H1 (cell line): ENCODE results near the gene KRT6C. TPM values are rescaled to one million over a fixed set of nuclear protein-coding genes. Genes with fewer than 3 reads are reported as not detected.

Source experiments
- CBX5 ChIP-seq: fragments of 300-800, 300-1000 bp; sonication (generic); IDR thresholded peaks from 2 replicates; pipeline ENCODE4 v1.7.1; 2016; ENCODE audit warnings: antibody characterized with exemption, low read length, low read depth
- KDM1A ChIP-seq: fragments of 200-600, 300-600 bp; sonication (generic); IDR thresholded peaks from 2 replicates; pipeline ENCODE4 v1.7.1; 2016; ENCODE audit warnings: mild to moderate bottlenecking, low read length, borderline replicate concordance
- RAD21 ChIP-seq, 2 experiments: IDR thresholded peaks in 1 of 2; conservative IDR thresholded peaks in 1 of 2; 2 replicates each; pipeline ENCODE4 v1.6.1; 2011; ENCODE audit warnings: low read depth in 2 of 2, low read length in 2 of 2, improper control_type of control experiment in 1 of 2, inconsistent platforms in 1 of 2, mild to moderate bottlenecking in 1 of 2, moderate library complexity in 1 of 2
- SIRT6 ChIP-seq: IDR thresholded peaks from one replicate; pipeline ENCODE4 v1.7.1; 2012; ENCODE audit warnings: low read length, inconsistent platforms
- SUZ12 ChIP-seq: fragments of 200-600 bp; sonication (generic); IDR thresholded peaks from 2 replicates; pipeline ENCODE4 v1.6.1; 2012; ENCODE audit warnings: mild to moderate bottlenecking, inconsistent platforms, low read length, moderate library complexity, mixed read lengths
- TBP ChIP-seq: IDR thresholded peaks from 2 replicates; pipeline ENCODE4 v1.6.1; 2011; ENCODE audit warnings: low read depth, low read length, improper control_type of control experiment
- polyA plus RNA-seq, 7 experiments: library from polyadenylated mRNA; depleted of rRNA in 3 of 7; stranded (reverse) in 5 of 7; unstranded in 2 of 7; fragments of >200 nt in 5 of 7; fragments of 200-250 nt in 2 of 7; gene quantifications; 1 replicate in 5 of 7; 2 replicates in 1 of 7; 4 replicates in 1 of 7; pipeline versions ENCODE4 v1.2.1 to v1.2.3, GENCODE V29; 2011 to 2013; ENCODE audit warnings: missing spikeins in 2 of 7, mixed read lengths in 2 of 7
- total RNA-seq: library from RNA; stranded (reverse); fragmentation: NEBNext Ultra II Directional; extraction: Animal tissue kit (Norgen Biotek cat#: 25700); gene quantifications from 2 replicates; pipeline ENCODE4 v1.2.1, GENCODE V29; 2021
- TF ChIP-seq, protein P1 (sequence below): fragments of 300-600 bp; sonication (generic); IDR thresholded peaks from 2 replicates; pipeline ENCODE4 v1.7.1; 2012; ENCODE audit warnings: low read length, moderate library complexity, mild to moderate bottlenecking, inconsistent platforms; ENCODE audit not compliant: insufficient replicate concordance

The KRT6C gene
- total and polyA plus RNA-seq, 2 of the 8 experiments (the other 6 are each of a cell fraction or from before 2014, with no cell fraction given), result not detected

DNA sequence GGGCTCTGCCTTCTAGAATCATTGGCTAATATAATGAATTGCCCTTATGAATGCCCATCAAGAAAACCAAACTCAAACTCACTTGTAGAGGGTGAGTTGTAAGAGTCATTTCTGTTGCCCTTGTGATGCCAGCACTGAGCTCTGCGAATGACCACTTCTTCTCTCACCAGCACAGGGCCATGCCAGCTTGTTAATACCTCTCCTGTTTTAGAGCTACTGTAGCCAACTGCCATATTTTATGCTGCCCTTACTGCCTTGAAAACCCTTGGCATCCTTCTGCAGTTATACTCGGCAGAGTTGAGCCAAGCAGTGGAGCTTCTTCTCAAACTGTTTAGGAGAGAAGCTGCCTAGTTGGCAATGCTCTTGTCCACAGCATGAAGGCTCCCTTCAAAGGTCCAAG is 47.6 kb downstream of the KRT6C start (continued):
- TF ChIP-seq, protein P1, sequence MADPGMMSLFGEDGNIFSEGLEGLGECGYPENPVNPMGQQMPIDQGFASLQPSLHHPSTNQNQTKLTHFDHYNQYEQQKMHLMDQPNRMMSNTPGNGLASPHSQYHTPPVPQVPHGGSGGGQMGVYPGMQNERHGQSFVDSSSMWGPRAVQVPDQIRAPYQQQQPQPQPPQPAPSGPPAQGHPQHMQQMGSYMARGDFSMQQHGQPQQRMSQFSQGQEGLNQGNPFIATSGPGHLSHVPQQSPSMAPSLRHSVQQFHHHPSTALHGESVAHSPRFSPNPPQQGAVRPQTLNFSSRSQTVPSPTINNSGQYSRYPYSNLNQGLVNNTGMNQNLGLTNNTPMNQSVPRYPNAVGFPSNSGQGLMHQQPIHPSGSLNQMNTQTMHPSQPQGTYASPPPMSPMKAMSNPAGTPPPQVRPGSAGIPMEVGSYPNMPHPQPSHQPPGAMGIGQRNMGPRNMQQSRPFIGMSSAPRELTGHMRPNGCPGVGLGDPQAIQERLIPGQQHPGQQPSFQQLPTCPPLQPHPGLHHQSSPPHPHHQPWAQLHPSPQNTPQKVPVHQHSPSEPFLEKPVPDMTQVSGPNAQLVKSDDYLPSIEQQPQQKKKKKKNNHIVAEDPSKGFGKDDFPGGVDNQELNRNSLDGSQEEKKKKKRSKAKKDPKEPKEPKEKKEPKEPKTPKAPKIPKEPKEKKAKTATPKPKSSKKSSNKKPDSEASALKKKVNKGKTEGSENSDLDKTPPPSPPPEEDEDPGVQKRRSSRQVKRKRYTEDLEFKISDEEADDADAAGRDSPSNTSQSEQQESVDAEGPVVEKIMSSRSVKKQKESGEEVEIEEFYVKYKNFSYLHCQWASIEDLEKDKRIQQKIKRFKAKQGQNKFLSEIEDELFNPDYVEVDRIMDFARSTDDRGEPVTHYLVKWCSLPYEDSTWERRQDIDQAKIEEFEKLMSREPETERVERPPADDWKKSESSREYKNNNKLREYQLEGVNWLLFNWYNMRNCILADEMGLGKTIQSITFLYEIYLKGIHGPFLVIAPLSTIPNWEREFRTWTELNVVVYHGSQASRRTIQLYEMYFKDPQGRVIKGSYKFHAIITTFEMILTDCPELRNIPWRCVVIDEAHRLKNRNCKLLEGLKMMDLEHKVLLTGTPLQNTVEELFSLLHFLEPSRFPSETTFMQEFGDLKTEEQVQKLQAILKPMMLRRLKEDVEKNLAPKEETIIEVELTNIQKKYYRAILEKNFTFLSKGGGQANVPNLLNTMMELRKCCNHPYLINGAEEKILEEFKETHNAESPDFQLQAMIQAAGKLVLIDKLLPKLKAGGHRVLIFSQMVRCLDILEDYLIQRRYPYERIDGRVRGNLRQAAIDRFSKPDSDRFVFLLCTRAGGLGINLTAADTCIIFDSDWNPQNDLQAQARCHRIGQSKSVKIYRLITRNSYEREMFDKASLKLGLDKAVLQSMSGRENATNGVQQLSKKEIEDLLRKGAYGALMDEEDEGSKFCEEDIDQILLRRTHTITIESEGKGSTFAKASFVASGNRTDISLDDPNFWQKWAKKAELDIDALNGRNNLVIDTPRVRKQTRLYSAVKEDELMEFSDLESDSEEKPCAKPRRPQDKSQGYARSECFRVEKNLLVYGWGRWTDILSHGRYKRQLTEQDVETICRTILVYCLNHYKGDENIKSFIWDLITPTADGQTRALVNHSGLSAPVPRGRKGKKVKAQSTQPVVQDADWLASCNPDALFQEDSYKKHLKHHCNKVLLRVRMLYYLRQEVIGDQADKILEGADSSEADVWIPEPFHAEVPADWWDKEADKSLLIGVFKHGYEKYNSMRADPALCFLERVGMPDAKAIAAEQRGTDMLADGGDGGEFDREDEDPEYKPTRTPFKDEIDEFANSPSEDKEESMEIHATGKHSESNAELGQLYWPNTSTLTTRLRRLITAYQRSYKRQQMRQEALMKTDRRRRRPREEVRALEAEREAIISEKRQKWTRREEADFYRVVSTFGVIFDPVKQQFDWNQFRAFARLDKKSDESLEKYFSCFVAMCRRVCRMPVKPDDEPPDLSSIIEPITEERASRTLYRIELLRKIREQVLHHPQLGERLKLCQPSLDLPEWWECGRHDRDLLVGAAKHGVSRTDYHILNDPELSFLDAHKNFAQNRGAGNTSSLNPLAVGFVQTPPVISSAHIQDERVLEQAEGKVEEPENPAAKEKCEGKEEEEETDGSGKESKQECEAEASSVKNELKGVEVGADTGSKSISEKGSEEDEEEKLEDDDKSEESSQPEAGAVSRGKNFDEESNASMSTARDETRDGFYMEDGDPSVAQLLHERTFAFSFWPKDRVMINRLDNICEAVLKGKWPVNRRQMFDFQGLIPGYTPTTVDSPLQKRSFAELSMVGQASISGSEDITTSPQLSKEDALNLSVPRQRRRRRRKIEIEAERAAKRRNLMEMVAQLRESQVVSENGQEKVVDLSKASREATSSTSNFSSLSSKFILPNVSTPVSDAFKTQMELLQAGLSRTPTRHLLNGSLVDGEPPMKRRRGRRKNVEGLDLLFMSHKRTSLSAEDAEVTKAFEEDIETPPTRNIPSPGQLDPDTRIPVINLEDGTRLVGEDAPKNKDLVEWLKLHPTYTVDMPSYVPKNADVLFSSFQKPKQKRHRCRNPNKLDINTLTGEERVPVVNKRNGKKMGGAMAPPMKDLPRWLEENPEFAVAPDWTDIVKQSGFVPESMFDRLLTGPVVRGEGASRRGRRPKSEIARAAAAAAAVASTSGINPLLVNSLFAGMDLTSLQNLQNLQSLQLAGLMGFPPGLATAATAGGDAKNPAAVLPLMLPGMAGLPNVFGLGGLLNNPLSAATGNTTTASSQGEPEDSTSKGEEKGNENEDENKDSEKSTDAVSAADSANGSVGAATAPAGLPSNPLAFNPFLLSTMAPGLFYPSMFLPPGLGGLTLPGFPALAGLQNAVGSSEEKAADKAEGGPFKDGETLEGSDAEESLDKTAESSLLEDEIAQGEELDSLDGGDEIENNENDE, result no peak
- TF ChIP-seq SIRT6 (no peak), KDM1A (no peak), RAD21 (IDR thresholded peaks at IDR 0.05 in 1 of 2, conservative IDR thresholded peaks at IDR 0.05 in 1 of 2; ENCODE audit: low read depth in 2 of 2, low read length in 2 of 2) (no peak), CBX5 (no peak), SUZ12 (no peak), TBP (no peak)
